DMS153 (cell line): ENCODE data around the gene SCUBE1.

Experiments
- DNase-seq: peaks from one replicate; lab custom pipeline; 2025; lab: John Stamatoyannopoulos, UW

SCUBE1 gene

GRCh38 chr22:43326331-43327156, 16.6 kb downstream of the SCUBE1 start:
- DNase-seq = no peak

DNA sequence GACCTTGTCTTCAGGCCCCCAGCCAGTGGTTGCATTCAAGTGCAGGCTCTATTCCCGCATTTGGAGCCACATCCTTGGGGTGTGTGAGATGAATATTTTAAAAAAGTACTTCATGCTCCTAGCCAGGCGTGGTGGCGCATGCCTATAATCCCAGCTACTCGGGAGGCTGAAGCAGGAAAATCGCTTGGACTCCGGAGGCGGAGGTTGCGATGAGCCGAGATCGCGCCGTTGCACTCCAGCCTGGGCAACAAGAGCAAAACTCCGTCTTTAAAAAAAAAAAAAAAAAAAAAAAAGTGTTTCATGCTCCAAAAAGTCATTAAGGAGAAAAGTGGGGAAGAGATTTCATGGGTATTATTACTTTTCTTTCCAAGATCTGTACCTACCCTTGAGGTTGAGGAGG, 18.0 kb downstream of the SCUBE1 start:
- no peak for DNase-seq

- no peak for DNase-seq
These were observed 21.9 kb downstream of the SCUBE1 start for GRCh38 chr22:43320943-43321900.

GRCh38 chr22:43319661-43320486, 23.3 kb downstream of the SCUBE1 start:
- no peak for DNase-seq

GRCh38 chr22:43317239-43317638, 25.9 kb downstream of the SCUBE1 start:
- no peak for DNase-seq

GRCh38 chr22:43315687-43316217, 27.4 kb downstream of the SCUBE1 start:
- DNase-seq = peak; percentile 56

- no peak for DNase-seq
These were observed 28.6 kb downstream of the SCUBE1 start for GRCh38 chr22:43314611-43315010.

- no peak for DNase-seq
These were observed 29.2 kb downstream of the SCUBE1 start for GRCh38 chr22:43313890-43314474.

GRCh38 chr22:43313244-43313889, 29.8 kb downstream of the SCUBE1 start:
- DNase-seq = no peak

GRCh38 chr22:43312608-43313007, 30.6 kb downstream of the SCUBE1 start:
- DNase-seq = no peak

GRCh38 chr22:43310798-43311197, 32.4 kb downstream of the SCUBE1 start:
- no peak for DNase-seq

GRCh38 chr22:43310311-43310710, 32.9 kb downstream of the SCUBE1 start:
- DNase-seq = no peak

- no peak for DNase-seq
These were observed 34.3 kb downstream of the SCUBE1 start for GRCh38 chr22:43308836-43309235.

DNA sequence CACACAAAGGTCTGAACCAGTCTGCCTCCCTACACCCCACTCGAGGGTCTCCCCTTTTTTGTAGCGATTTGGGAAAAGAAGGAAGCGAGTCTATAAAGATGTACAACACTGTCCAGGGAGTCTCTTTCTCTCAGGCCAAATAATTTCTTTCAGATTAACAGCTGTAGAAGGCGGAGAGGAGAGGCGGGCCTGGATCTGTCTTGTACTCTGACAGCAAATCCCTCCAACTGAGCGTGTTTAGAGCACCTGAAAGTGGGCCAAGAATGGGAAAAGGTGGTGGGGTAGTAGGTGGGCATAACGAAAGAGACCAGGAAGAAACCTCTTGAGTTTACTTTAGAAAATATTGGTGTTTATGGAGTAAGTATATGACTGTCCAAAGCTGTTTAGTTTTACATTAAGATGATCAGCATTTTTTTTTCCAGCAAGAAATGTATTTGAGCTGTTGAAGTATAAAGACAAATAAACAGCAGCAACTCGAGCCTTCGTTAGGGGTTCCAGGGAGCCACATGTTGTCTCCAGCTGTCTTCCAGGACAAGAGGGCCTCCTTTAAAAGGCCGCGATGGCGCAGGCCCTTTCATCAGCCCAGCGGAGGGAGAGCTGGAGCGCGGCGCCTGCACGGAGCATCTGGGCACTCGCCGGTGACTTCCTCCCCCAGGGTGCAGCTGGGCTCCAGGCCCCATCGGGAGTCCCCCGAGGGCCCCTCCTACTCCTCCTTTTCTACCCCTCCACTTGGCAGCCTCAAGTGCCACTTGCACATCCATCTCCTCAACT, 34.9 kb downstream of the SCUBE1 start:
- DNase-seq = peak; percentile 34

DNA sequence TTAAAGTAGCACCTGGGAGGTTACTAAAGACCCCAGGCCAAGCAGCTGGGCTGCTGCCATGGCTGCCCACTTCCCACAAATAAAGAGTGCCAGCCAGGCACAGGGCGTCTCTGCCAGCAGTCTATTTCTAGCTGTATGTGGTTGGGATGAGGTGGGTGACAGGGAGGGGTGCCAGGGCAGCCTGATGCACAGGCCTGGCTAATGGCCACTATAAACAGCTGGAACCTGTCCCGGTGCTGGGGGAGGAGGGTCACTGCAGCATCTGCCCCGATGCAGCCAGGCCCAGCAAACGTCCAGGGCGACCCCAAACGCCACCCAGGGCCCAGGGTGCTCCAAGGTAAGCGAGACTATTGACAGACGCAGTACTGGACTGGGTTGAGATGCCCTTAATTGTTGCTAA, 37.4 kb downstream of the SCUBE1 start:
- no peak for DNase-seq

DNA sequence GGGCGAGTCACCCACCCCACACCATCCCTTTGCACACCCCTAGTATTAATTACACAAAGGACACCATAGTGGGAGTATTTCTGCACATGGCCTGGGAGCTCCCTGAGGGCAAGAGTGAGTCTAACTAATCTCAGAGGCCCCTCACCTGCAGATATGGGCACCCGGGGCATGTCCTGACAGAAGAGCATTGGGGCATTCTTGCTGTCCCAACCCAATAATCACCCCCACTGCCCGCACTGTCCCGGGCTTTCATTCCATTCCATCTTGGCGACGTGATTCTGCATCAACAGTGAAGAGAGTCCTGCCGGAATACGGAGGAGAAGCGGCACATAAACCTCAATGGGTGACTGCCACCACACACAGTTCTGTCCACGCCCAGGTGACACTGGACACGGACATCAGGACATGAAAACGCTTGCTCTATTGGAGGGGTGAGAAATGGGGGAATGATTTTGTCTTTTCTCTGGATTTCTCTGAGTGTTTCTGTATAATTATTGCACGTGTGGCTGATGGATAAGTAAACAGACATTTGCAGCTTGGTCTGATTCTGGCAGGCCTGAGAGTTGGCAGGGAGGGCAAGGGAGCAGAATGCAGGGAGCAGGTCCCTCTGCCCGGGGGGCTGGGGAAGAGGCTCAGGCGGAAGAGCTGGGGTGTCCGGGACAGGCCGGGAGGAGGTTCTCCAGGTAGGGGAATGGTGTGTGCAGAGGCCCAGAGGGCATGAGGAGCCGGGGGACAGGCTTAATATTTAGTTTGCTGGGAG, 38.2 kb downstream of the SCUBE1 start:
- no peak for DNase-seq

- DNase-seq = no peak
These were observed 39.4 kb downstream of the SCUBE1 start for GRCh38 chr22:43303751-43304150.

DNA sequence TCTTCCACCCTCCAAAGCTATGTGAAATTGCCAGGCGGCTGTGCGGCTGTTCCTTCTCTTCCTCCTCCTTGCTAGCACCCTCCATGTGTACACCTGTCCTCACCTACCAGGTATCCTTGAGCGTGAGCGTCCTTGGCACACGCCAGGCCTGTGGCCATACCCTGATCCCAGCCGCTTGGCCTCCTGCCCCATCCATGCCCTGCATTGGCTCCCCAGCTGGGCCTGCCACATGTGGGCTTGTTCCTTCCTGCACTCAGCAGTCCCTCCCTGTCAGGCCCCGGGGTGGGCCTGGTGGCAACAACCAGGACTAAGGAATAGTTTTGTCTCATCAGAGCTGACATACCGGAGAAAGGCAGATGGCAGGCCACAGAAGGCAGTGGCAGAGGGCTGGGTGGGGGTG, 40.0 kb downstream of the SCUBE1 start:
- no peak for DNase-seq

DNA sequence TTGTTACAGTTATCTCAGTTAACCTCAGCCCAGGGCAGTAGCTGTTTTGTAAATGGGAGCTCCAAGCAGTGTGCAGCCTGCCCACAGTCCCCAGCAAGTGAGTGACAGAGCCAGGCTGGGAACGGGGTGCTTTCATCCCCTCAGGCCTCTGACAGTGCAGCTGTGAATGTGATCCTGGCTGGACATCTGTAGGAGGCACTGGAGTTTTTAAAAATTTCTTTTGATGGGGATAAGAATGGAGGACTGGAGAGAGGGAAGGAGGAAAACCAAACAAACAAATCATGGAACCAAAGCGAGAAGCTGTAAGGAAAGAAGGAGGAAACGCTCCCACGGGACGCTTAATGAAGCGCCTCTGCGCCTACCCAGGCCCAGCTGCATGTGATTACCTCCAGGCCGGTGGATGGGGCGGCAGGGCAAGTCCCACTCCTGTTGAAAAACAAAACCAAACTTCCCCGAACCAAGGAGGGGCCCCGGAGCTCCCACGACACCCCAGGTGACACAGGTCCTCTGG, 40.6 kb downstream of the SCUBE1 start:
- no peak for DNase-seq
